Chondrocyte (in vitro differentiated cells): ENCODE results near the gene PTPRQ. TPM values are rescaled to one million over a fixed set of nuclear protein-coding genes. Genes with fewer than 3 reads are reported as not detected.

Experiments used
- DNase-seq: peaks from one replicate; pipeline ENCODE4 v3.0.0; 2021; ENCODE audit warnings: mixed read lengths, low spot score
- H3K27ac Mint-ChIP-seq: one replicate; pipeline ENCODE4 v1.8.0; 2021; ENCODE audit warnings: mild to moderate bottlenecking, moderate library complexity, mixed read lengths; ENCODE audit not compliant: unreplicated experiment
- H3K27me3 Mint-ChIP-seq: 2 replicates; pipeline ENCODE4 v1.8.0; 2021; ENCODE audit warnings: low read depth, mixed read lengths
- H3K36me3 Mint-ChIP-seq: 2 replicates; pipeline ENCODE4 v1.8.0; 2021; ENCODE audit warnings: low read depth, mixed read lengths
- H3K4me1 Mint-ChIP-seq: 2 replicates; pipeline ENCODE4 v1.8.0; 2021; ENCODE audit warnings: low read depth, mild to moderate bottlenecking, mixed read lengths
- H3K4me3 Mint-ChIP-seq: one replicate; pipeline ENCODE4 v1.8.0; 2021; ENCODE audit warnings: mild to moderate bottlenecking, moderate library complexity, mixed read lengths; ENCODE audit not compliant: unreplicated experiment
- H3K9me3 Mint-ChIP-seq: 2 replicates; pipeline ENCODE4 v1.8.0; 2021; ENCODE audit warnings: low read depth, mixed read lengths
- total RNA-seq: library from RNA; stranded (reverse); gene quantifications from 3 replicates; pipeline ENCODE4 v1.2.1, GENCODE V29; 2021
- TF ChIP-seq, protein P1 (sequence below): fragments of 200-600 bp; sonication (generic); IDR thresholded peaks from 2 replicates; pipeline ENCODE4 v1.5.0; 2021; ENCODE audit warnings: antibody characterized with exemption, mild to moderate bottlenecking, moderate library complexity

The PTPRQ gene
- total RNA-seq, 1 donor from 2014 or later: 0.10 TPM

DNA sequence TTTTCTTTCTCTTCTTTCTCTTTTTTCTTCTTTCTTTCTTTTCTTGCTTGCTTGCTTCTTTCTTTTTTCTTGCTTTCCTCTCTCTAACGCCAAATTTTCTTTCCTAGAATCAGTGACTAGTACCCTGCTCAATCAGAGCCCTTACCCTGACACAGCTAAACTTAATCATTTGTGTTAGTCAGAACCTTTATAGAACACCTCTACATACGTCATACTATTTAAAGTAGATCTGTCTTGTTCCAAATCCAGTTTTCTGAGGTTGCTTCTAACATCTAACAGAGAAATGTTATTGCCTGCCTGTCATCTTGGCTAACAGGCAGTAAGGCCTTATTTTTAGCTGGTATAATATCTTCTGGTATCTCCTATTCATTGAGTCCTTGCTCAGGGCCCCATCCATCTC lies 197.9 kb downstream of the PTPRQ start:
- no peak overlapping the region for H3K4me3 Mint-ChIP-seq
- H3K4me1 Mint-ChIP-seq: peaks cover 11% of the 10 kb centered on the region
- H3K36me3 Mint-ChIP-seq: peaks cover 2% of the 10 kb centered on the region
- no peak for DNase-seq
- TF ChIP-seq, protein P1, sequence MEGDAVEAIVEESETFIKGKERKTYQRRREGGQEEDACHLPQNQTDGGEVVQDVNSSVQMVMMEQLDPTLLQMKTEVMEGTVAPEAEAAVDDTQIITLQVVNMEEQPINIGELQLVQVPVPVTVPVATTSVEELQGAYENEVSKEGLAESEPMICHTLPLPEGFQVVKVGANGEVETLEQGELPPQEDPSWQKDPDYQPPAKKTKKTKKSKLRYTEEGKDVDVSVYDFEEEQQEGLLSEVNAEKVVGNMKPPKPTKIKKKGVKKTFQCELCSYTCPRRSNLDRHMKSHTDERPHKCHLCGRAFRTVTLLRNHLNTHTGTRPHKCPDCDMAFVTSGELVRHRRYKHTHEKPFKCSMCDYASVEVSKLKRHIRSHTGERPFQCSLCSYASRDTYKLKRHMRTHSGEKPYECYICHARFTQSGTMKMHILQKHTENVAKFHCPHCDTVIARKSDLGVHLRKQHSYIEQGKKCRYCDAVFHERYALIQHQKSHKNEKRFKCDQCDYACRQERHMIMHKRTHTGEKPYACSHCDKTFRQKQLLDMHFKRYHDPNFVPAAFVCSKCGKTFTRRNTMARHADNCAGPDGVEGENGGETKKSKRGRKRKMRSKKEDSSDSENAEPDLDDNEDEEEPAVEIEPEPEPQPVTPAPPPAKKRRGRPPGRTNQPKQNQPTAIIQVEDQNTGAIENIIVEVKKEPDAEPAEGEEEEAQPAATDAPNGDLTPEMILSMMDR: no peak
- no peaks in the 10 kb centered on the region for H3K27me3 Mint-ChIP-seq
- H3K9me3 Mint-ChIP-seq: no peaks in the 10 kb centered on the region
- no peak overlapping the region for H3K27ac Mint-ChIP-seq

DNA sequence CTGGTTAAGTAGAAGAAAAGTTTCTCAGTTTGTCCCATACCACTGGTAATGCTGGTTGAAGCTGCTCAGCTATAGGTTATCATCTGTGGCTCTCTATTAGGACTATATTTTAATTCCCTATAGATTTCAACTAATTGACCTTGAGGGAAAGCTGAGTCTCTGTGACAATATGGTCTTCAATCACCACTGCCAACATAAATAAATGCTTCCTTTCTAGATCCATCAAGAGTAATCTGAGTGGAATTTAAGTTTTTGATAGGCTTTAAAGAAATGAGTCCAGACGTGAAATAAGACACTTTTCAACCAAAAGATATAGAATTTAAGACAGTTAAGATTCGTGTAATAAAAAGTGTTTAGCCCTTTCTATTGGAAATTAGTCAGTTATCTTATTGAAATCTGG lies 199.9 kb downstream of the PTPRQ start:
- Mint-ChIP-seq H3K4me1 (peaks cover 18% of the 10 kb centered on the region), H3K27ac (no peak overlapping the region), H3K4me3 (no peak overlapping the region), H3K27me3 (no peaks in the 10 kb centered on the region), H3K36me3 (peaks cover 2% of the 10 kb centered on the region), H3K9me3 (no peaks in the 10 kb centered on the region)
- no peak for DNase-seq
- TF ChIP-seq, protein P1: no peak

DNA sequence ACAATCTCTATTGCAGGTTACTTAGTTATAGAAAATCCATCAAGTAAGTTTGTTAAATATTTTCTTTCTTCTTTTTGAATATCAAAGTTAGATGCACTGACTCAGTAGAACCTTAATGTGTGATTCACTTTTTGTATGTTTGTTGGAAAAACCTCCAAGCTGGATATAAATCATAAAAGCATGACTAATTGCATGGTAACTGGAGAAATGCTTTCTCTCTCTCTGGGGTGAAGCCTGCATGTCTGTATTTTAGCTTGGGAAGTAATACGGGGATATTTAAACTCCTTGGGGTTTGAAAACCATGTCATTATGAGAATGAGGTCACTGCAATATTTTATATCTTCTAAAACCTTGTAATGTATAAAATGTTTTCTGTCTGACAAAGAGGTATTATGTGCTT lies 204.8 kb downstream of the PTPRQ start:
- Mint-ChIP-seq H3K4me3 (no peak overlapping the region), H3K27me3 (no peaks in the 10 kb centered on the region), H3K27ac (no peak overlapping the region), H3K9me3 (no peaks in the 10 kb centered on the region), H3K36me3 (peaks cover 2% of the 10 kb centered on the region), H3K4me1 (peaks cover 23% of the 10 kb centered on the region)
- TF ChIP-seq, protein P1: no peak
- DNase-seq: no peak

DNA sequence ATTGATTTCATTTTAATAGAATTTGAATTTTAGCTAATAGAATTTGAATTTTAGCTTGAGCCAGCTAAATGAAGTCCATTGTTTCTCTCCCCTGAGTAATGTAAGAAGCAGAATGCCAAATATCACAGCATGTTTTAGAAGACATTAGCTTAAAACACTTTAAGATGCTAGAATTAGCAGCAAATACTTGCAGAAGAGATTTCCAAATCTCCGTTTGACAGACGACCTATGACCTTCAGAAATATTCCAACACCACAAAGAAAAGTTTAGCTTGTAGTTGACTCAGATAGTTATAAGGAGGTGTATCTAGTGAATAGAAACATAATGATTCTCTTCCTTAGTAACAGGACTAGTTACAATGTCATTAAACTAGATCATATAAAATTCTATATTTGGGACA lies 211.7 kb downstream of the PTPRQ start:
- H3K27ac Mint-ChIP-seq: no peak overlapping the region
- DNase-seq: no peak
- no peaks in the 10 kb centered on the region for H3K9me3 Mint-ChIP-seq
- H3K27me3 Mint-ChIP-seq: peaks cover under 1% of the 10 kb centered on the region
- TF ChIP-seq, protein P1: no peak
- no peak overlapping the region for H3K4me3 Mint-ChIP-seq
- no peaks in the 10 kb centered on the region for H3K36me3 Mint-ChIP-seq
- no peaks in the 10 kb centered on the region for H3K4me1 Mint-ChIP-seq

DNA sequence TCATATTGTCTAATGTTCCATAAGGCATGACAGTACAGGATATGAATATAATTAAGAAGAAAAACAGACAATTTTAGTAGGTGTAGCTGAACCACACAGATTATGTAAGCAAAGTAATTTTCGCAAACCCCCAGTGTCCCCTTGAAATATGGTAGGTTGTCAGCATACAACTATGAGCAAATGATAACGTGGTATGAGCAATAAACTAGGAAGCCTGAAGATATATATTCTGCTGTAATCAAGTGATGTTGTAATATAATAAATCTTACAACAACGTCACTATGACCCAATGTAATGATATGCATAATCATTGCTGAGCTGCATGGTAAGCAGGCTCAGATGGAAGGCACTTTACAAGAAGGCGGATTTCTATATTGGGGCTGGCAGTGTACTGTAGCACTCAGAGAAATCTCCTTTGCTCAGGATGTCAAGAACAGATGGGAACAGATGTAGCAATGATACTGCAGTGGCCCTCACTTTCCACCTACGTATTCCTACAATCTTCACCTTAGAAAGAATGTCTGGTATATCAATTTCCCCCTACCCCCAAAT lies 215.6 kb downstream of the PTPRQ start:
- no peaks in the 10 kb centered on the region for H3K4me1 Mint-ChIP-seq
- peaks cover 2% of the 10 kb centered on the region for H3K27me3 Mint-ChIP-seq
- DNase-seq: no peak
- no peaks in the 10 kb centered on the region for H3K9me3 Mint-ChIP-seq
- no peak overlapping the region for H3K4me3 Mint-ChIP-seq
- no peaks in the 10 kb centered on the region for H3K36me3 Mint-ChIP-seq
- TF ChIP-seq, protein P1: no peak
- no peak overlapping the region for H3K27ac Mint-ChIP-seq
